Lung (tissue), 12 donors: ENCODE results near the gene CA12. TPM values are rescaled to one million over a fixed set of nuclear protein-coding genes. Genes with fewer than 3 reads are reported as not detected.

Experiments used
- ATAC-seq: fragments of 200-7000 bp; cut with Tn5 transposase; one replicate; pipeline ENCODE4 v1.9.1; 2020; ENCODE audit warnings: moderate number of reproducible peaks; ENCODE audit not compliant: insufficient read depth, low FRiP score
- DNase-seq, 3 donors: peaks; one replicate each; pipeline ENCODE4 v3.0.0-alpha.2; 2013 to 2017
- H3K27ac ChIP-seq, 2 donors: one replicate each; pipeline ENCODE4 v1.5.1; 2013; ENCODE audit warnings: mild to moderate bottlenecking in 2 of 2, moderate library complexity in 2 of 2, control low read depth in 1 of 2, inconsistent platforms in 1 of 2, low read depth in 1 of 2, low read length in 1 of 2
- H3K27me3 ChIP-seq, 3 donors: one replicate each; pipeline ENCODE4 v1.5.1; 2013; ENCODE audit warnings: low read length in 2 of 3; ENCODE audit not compliant: control insufficient read depth in 3 of 3, insufficient read depth in 3 of 3
- H3K36me3 ChIP-seq, 4 donors: one replicate each; pipeline ENCODE4 v1.5.1; 2013; ENCODE audit warnings: low read length in 4 of 4, mild to moderate bottlenecking in 1 of 4, moderate library complexity in 1 of 4; ENCODE audit not compliant: control insufficient read depth in 4 of 4, insufficient read depth in 4 of 4
- H3K4me1 ChIP-seq, 5 donors: one replicate each; pipeline ENCODE4 v1.5.1; 2013; ENCODE audit warnings: low read length in 5 of 5, mild to moderate bottlenecking in 2 of 5, moderate library complexity in 1 of 5; ENCODE audit not compliant: control insufficient read depth in 5 of 5, insufficient read depth in 5 of 5
- H3K4me3 ChIP-seq: one replicate; pipeline ENCODE4 v1.5.1; 2013; ENCODE audit warnings: mild to moderate bottlenecking, control low read depth, moderate library complexity
- H3K9ac ChIP-seq, 2 donors: one replicate each; pipeline ENCODE4 v1.5.1; 2013; ENCODE audit warnings: low read length in 2 of 2, control low read depth in 1 of 2; ENCODE audit not compliant: insufficient read depth in 1 of 2
- H3K9me3 ChIP-seq, 4 donors: one replicate each; pipeline ENCODE4 v1.5.1; 2013; ENCODE audit warnings: low read length in 3 of 4, mild to moderate bottlenecking in 1 of 4, moderate library complexity in 1 of 4; ENCODE audit not compliant: control insufficient read depth in 4 of 4, insufficient read depth in 3 of 4
- CTCF ChIP-seq: IDR thresholded peaks from 2 replicates; pipeline ENCODE4 v1.5.1; 2012; ENCODE audit warnings: mild to moderate bottlenecking; ENCODE audit errors: control extremely low read depth, extremely low read depth
- WGBS, 2 donors: extraction: QIAGEN DNeasy Blood & Tissue Kit; methylation state at CpG; one replicate each; pipeline ENCODE4 v1.1.7; 2013; 5-methylcytosine and 5-hydroxymethylcytosine counted together
- polyA plus RNA-seq, 2 donors: library from polyadenylated mRNA; stranded (reverse); fragments of 200-250 nt; gene quantifications; one replicate each; pipeline ENCODE4 v1.2.1, GENCODE V29; 2013
- total RNA-seq, 2 donors: library from RNA; depleted of rRNA in 1 of 2; stranded (reverse); fragments of >200 nt in 1 of 2; gene quantifications; one replicate each; pipeline ENCODE4 v1.2.1, GENCODE V29; 2014 to 2021
- donor health status: control.
- donor health status: control.
- donor health status: Bipolar disorder and iron deficiency.
- donor health status: healthy.
- donor health status: DM: yes; HTN: yes; CAD: no.

CA12 gene
- total and polyA plus RNA-seq, 4 donors, result 2.2 to 46.8 (median 5.8) TPM

GRCh38 chr15:63310646-63311045, 71.0 kb downstream of the CA12 start:
- Histone ChIP-seq H3K27me3 (no peaks in the 10 kb centered on the region), H3K9me3 (no peaks in the 10 kb centered on the region), H3K4me1 (no peaks in the 10 kb centered on the region), H3K9ac (no peak overlapping the region), H3K4me3 (no peak overlapping the region), H3K36me3 (peaks cover 3 to 13% (median 5%) of the 10 kb centered on the region in 4 donors), H3K27ac (no peak overlapping the region)
- no peak for TF ChIP-seq CTCF
- DNase-seq, result no peak
- WGBS, 2 donors, result 85 to 88% methylated on average over 3 of the region's 3 CpGs
- ATAC-seq, result no peak

- no peak overlapping the region for H3K27ac ChIP-seq
- no peak for ATAC-seq
- WGBS, 2 donors, result 78 to 84% methylated on average over 2 of the region's 2 CpGs
Measured at GRCh38 chr15:63308947-63309346, 72.7 kb downstream of the CA12 start.

GRCh38 chr15:63308491-63308890, 73.2 kb downstream of the CA12 start:
- Histone ChIP-seq H3K9me3 (no peaks in the 10 kb centered on the region), H3K27me3 (no peaks in the 10 kb centered on the region), H3K4me1 (no peaks in the 10 kb centered on the region), H3K27ac (no peak overlapping the region), H3K4me3 (no peak overlapping the region), H3K9ac (no peak overlapping the region), H3K36me3 (peaks cover 3 to 17% (median 10%) of the 10 kb centered on the region in 4 donors)
- no peak for DNase-seq
- ATAC-seq, result no peak
- no peak for TF ChIP-seq CTCF
- 89 to 93% methylated on average over 4 of the region's 4 CpGs for WGBS, 2 donors

More at GRCh38 chr15:63308947-63309346, 72.7 kb downstream of the CA12 start:
- Histone ChIP-seq H3K9ac (no peak overlapping the region), H3K9me3 (no peaks in the 10 kb centered on the region), H3K4me3 (no peak overlapping the region), H3K4me1 (no peaks in the 10 kb centered on the region), H3K36me3 (peaks cover 3 to 14% (median 8%) of the 10 kb centered on the region in 4 donors), H3K27me3 (no peaks in the 10 kb centered on the region)
- DNase-seq, result no peak
- TF ChIP-seq CTCF, result no peak

GRCh38 chr15:63306492-63307073, 75.1 kb downstream of the CA12 start:
- Histone ChIP-seq H3K9me3 (no peaks in the 10 kb centered on the region), H3K36me3 (peaks cover 7 to 32% (median 18%) of the 10 kb centered on the region in 4 donors), H3K27me3 (no peaks in the 10 kb centered on the region), H3K27ac (no peak overlapping the region), H3K4me3 (no peak overlapping the region), H3K4me1 (no peaks in the 10 kb centered on the region), H3K9ac (no peak overlapping the region)
- 88 to 95% methylated on average over 5 of the region's 5 CpGs for WGBS, 2 donors
- no peak for DNase-seq
- TF ChIP-seq CTCF, result no peak
- ATAC-seq, result no peak
